Neural progenitor cell (in vitro differentiated cells): ENCODE measurements around the gene RASSF4. TPM values are rescaled to one million over a fixed set of nuclear protein-coding genes. Genes with fewer than 3 reads are reported as not detected.

Source experiments
- DNase-seq: peaks from one replicate; pipeline ENCODE4 v3.0.0-alpha.2; 2016; ENCODE audit warnings: low spot score
- H2AFZ ChIP-seq: fragments of 200-600 bp; sonication (generic); replicated peaks from 2 replicates; pipeline ENCODE4 v1.6.1; 2016; ENCODE audit warnings: antibody characterized with exemption
- H3F3A ChIP-seq: fragments of 200-600 bp; sonication (generic); 2 replicates; pipeline ENCODE4 v1.6.1; 2016; ENCODE audit warnings: antibody characterized with exemption, low read depth
- H3K27ac ChIP-seq: fragments of 200-600 bp; sonication (generic); 2 replicates; pipeline ENCODE4 v1.5.1; 2016; ENCODE audit warnings: mild to moderate bottlenecking
- H3K27me3 ChIP-seq: fragments of 200-600 bp; sonication (generic); 2 replicates; pipeline ENCODE4 v1.6.1; 2016; ENCODE audit warnings: mild to moderate bottlenecking, moderate library complexity
- H3K36me3 ChIP-seq: fragments of 200-600 bp; sonication (generic); 2 replicates; pipeline ENCODE4 v1.5.1; 2016
- H3K4me1 ChIP-seq: fragments of 200-600 bp; sonication (generic); 2 replicates; pipeline ENCODE4 v1.6.1; 2016; ENCODE audit warnings: mixed run types
- H3K4me2 ChIP-seq: fragments of 200-600 bp; sonication (generic); 2 replicates; pipeline ENCODE4 v1.6.1; 2016
- H3K4me3 ChIP-seq: fragments of 200-600 bp; sonication (generic); 2 replicates; pipeline ENCODE4 v1.5.1; 2016
- H3K79me2 ChIP-seq: fragments of 200-600 bp; sonication (generic); 2 replicates; pipeline ENCODE4 v1.6.1; 2016; ENCODE audit warnings: low read depth
- H3K9ac ChIP-seq: fragments of 200-600 bp; sonication (generic); 2 replicates; pipeline ENCODE4 v1.6.1; 2016
- H3K9me3 ChIP-seq: fragments of 200-600 bp; sonication (generic); 2 replicates; pipeline ENCODE4 v1.5.1; 2016; ENCODE audit warnings: low read depth
- H4K20me1 ChIP-seq: fragments of 200-600 bp; sonication (generic); 2 replicates; pipeline ENCODE4 v1.6.1; 2016; ENCODE audit warnings: low read depth
- H3K27ac Mint-ChIP-seq: 3 replicates; pipeline ENCODE4 v1.8.0; 2021; ENCODE audit warnings: mixed read lengths
- H3K27me3 Mint-ChIP-seq: 2 replicates; pipeline ENCODE4 v1.8.0; 2022; ENCODE audit warnings: low read depth, mild to moderate bottlenecking, inconsistent platforms, moderate library complexity, mixed read lengths; ENCODE audit not compliant: insufficient read depth
- H3K36me3 Mint-ChIP-seq: 3 replicates; pipeline ENCODE4 v1.8.0; 2021; ENCODE audit warnings: mixed read lengths
- H3K4me1 Mint-ChIP-seq: 3 replicates; pipeline ENCODE4 v1.8.0; 2021; ENCODE audit warnings: mixed read lengths
- H3K4me3 Mint-ChIP-seq: 3 replicates; pipeline ENCODE4 v1.8.0; 2021; ENCODE audit warnings: mild to moderate bottlenecking, moderate library complexity, mixed read lengths
- H3K9me3 Mint-ChIP-seq: 3 replicates; pipeline ENCODE4 v1.8.0; 2020; ENCODE audit warnings: mixed read lengths
- EZH2 ChIP-seq: fragments of 200-600 bp; sonication (generic); IDR thresholded peaks from 2 replicates; pipeline ENCODE4 v1.6.1; 2017; ENCODE audit warnings: antibody characterized with exemption, mild to moderate bottlenecking, moderate library complexity
- EZH2phosphoT487 ChIP-seq: fragments of 200-600 bp; sonication (generic); IDR thresholded peaks from 2 replicates; pipeline ENCODE4 v1.6.1; 2017; ENCODE audit warnings: antibody characterized with exemption
- total RNA-seq: library from RNA; depleted of rRNA; stranded (reverse); fragments of >200 nt; gene quantifications from 2 replicates; pipeline ENCODE4 v1.2.3, GENCODE V29; 2015; ENCODE audit warnings: low replicate concordance
- TF ChIP-seq, protein P1 (sequence below): fragments of 200-600 bp; sonication (generic); IDR thresholded peaks from 2 replicates; pipeline ENCODE4 v1.5.1; 2017; ENCODE audit warnings: antibody characterized with exemption, mild to moderate bottlenecking

RASSF4 gene
- total RNA-seq, 1 donor from 2014 or later, result 3.1 TPM

DNA sequence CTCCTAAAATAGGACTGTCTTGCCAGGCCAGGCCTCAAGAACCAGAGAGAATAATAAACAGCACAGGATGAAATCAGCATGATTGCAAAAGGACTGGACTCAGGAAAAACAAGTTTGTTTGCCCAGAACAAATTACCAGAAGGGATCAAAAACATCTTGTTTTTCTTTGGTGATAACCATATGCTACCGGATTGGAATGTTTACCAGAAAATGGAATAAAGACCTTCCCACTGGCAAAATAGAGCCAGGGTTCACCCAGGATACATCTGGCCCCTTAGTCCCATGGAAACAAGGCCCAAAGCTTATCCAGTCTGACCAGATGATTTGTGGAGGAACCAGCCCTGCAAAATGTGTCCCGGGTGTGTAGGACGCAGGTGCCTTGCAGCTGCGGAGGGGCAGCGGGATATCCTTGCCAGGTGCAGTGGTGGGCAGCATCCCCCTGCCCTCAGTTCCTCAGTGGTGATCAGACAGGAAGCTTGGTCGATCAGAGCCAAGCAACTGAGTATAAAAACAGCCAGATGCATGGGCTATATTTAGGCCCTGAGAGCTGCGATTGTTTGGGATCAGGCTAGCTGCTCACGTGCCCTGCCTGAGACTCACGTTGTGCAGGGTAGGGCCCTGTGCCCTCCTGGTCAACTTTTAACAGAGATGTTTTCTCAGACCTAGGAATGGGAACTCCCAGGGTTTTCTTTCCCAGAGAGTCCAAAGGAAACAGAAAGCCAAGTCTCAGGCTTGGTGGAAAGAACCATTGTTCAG lies 36.5 kb downstream of the RASSF4 start:
- H3K36me3 Mint-ChIP-seq, result peaks cover 11% of the 10 kb centered on the region
- H3K4me1 Mint-ChIP-seq, result peaks cover 20% of the 10 kb centered on the region
- Histone ChIP-seq H3K4me3 (no peak overlapping the region), H3K9ac (no peak overlapping the region), H2AFZ (no peak overlapping the region), H3F3A (peaks cover 20% of the 10 kb centered on the region), H3K27ac (no peak overlapping the region), H3K27me3 (peaks cover 11% of the 10 kb centered on the region), H3K4me2 (no peak overlapping the region), H3K9me3 (no peaks in the 10 kb centered on the region), H3K36me3 (no peaks in the 10 kb centered on the region), H3K79me2 (no peaks in the 10 kb centered on the region), H3K4me1 (peaks cover 29% of the 10 kb centered on the region), H4K20me1 (no peaks in the 10 kb centered on the region)
- TF ChIP-seq, protein P1, sequence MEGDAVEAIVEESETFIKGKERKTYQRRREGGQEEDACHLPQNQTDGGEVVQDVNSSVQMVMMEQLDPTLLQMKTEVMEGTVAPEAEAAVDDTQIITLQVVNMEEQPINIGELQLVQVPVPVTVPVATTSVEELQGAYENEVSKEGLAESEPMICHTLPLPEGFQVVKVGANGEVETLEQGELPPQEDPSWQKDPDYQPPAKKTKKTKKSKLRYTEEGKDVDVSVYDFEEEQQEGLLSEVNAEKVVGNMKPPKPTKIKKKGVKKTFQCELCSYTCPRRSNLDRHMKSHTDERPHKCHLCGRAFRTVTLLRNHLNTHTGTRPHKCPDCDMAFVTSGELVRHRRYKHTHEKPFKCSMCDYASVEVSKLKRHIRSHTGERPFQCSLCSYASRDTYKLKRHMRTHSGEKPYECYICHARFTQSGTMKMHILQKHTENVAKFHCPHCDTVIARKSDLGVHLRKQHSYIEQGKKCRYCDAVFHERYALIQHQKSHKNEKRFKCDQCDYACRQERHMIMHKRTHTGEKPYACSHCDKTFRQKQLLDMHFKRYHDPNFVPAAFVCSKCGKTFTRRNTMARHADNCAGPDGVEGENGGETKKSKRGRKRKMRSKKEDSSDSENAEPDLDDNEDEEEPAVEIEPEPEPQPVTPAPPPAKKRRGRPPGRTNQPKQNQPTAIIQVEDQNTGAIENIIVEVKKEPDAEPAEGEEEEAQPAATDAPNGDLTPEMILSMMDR, result no peak
- TF ChIP-seq EZH2phosphoT487 (no peak), EZH2 (no peak)
- no peak overlapping the region for H3K4me3 Mint-ChIP-seq
- peaks cover 7% of the 10 kb centered on the region for H3K9me3 Mint-ChIP-seq
- H3K27me3 Mint-ChIP-seq, result peaks cover 8% of the 10 kb centered on the region
- H3K27ac Mint-ChIP-seq, result no peak overlapping the region
- no peak for DNase-seq

DNA sequence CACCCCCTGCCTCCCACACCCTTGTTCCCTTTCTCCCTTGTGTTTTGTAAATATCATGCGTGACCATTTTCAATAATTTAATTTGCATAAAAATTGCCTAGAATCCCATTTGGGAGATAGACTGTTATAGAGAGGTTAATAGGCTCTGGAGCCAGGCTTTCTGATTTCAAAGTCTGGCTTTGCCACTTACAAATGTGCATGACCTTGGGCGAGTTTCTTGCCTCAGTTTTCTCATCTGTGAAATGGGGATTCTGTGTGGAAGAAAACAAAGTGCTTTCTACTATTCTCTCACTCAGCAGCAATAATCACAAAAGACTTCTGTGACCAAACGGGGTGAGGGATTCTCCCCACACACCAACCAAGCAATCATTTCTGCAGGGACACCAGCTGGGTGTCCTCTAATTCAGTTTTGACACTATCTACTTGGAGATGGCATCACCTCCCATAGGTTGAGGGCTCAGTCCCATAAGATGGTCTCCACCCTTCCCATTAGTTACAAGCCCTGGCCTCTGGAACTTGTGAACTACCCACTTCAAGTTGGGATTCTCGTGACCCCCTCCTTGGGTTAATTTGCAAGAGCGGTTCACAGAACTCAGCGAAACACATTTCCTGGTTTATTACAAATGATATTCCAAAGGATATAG lies 37.6 kb downstream of the RASSF4 start:
- no peak for DNase-seq
- no peak overlapping the region for H3K4me3 ChIP-seq

DNA sequence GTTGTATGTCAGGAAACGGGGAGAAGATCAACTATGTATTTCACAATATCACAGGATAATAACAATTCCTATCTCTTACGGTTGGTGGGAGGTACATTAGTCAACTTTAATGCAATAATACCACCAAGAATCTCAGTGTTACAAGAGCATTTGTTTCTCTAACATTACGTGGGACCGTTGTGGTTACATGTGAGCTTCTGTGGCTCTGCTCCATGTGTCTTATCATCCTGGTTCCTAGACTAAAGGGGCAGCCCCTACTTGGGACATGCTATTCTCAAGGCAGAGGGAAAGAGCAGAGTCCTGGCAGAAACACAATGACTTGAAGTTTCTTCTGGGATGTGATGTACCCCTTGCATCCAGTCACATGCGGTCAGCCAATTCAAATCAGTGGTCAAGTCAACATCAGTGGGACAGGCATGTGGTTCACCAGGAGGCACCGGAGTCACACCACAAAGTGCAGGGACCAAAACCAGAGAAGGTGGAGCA lies 38.6 kb downstream of the RASSF4 start:
- H3K27ac ChIP-seq, result no peak overlapping the region
- H2AFZ ChIP-seq, result no peak overlapping the region
- H3K4me3 Mint-ChIP-seq, result no peak overlapping the region
- H3K9me3 Mint-ChIP-seq, result peaks cover 20% of the 10 kb centered on the region
- peak overlapping the region; percentile 63 for H3K27ac Mint-ChIP-seq
- no peaks in the 10 kb centered on the region for H3K27me3 ChIP-seq
- H4K20me1 ChIP-seq, result peaks cover 18% of the 10 kb centered on the region
- no peak for DNase-seq
- peaks cover 15% of the 10 kb centered on the region for H3K4me1 ChIP-seq
- peaks cover 14% of the 10 kb centered on the region for H3F3A ChIP-seq
- peaks cover 8% of the 10 kb centered on the region for H3K27me3 Mint-ChIP-seq
- peaks cover 21% of the 10 kb centered on the region for H3K79me2 ChIP-seq
- peaks cover 20% of the 10 kb centered on the region for H3K4me1 Mint-ChIP-seq
- no peak for TF ChIP-seq EZH2phosphoT487
- TF ChIP-seq EZH2, result no peak
- no peak overlapping the region for H3K4me2 ChIP-seq
- no peak overlapping the region for H3K4me3 ChIP-seq
- H3K36me3 ChIP-seq, result peaks cover 2% of the 10 kb centered on the region
- no peaks in the 10 kb centered on the region for H3K9me3 ChIP-seq
- no peak overlapping the region for H3K9ac ChIP-seq
- peaks cover 19% of the 10 kb centered on the region for H3K36me3 Mint-ChIP-seq

More for the DNA sequence above, 37.6 kb downstream of the RASSF4 start:
- H3K36me3 ChIP-seq, result no peaks in the 10 kb centered on the region
- H3K9me3 ChIP-seq, result no peaks in the 10 kb centered on the region
- peaks cover 14% of the 10 kb centered on the region for H3F3A ChIP-seq
- H3K79me2 ChIP-seq, result peaks cover 11% of the 10 kb centered on the region
- H3K4me1 ChIP-seq, result peaks cover 18% of the 10 kb centered on the region
- peaks cover 11% of the 10 kb centered on the region for H3K36me3 Mint-ChIP-seq
- no peak overlapping the region for H3K27ac Mint-ChIP-seq
- H3K4me2 ChIP-seq, result no peak overlapping the region
- H3K9ac ChIP-seq, result no peak overlapping the region
- H2AFZ ChIP-seq, result no peak overlapping the region
- peaks cover 12% of the 10 kb centered on the region for H3K9me3 Mint-ChIP-seq
- H4K20me1 ChIP-seq, result peaks cover 8% of the 10 kb centered on the region
- H3K27ac ChIP-seq, result no peak overlapping the region
- H3K27me3 ChIP-seq, result no peaks in the 10 kb centered on the region
- H3K4me1 Mint-ChIP-seq, result peaks cover 20% of the 10 kb centered on the region
- H3K27me3 Mint-ChIP-seq, result peaks cover 8% of the 10 kb centered on the region
- TF ChIP-seq EZH2, result no peak
- TF ChIP-seq, protein P1, result no peak
- no peak for TF ChIP-seq EZH2phosphoT487
- H3K4me3 Mint-ChIP-seq, result no peak overlapping the region
